Kidney (tissue), 14 donors: ENCODE measurements around the gene CCDC34. TPM values are rescaled to one million over a fixed set of nuclear protein-coding genes. Genes with fewer than 3 reads are reported as not detected.

Experiments
- DNase-seq, 5 donors: peaks; one replicate each; pipeline ENCODE4 v3.0.0-alpha.2; 2013 to 2020
- FAIRE-seq: peaks from 2 replicates; lab custom pipeline; 2012; peaks lifted over from hg19 to GRCh38; lab: Jason Lieb, UNC
- H3K27ac ChIP-seq, 2 donors: one replicate each; pipeline ENCODE4 v1.7.0; 2013; ENCODE audit warnings: low read depth in 2 of 2, low read length in 2 of 2, inconsistent platforms in 1 of 2
- H3K27me3 ChIP-seq: one replicate; pipeline ENCODE4 v1.7.1; 2013; ENCODE audit warnings: low read length, inconsistent platforms; ENCODE audit not compliant: control insufficient read depth, insufficient read depth
- H3K36me3 ChIP-seq, 3 donors: one replicate each; pipeline versions ENCODE4 v1.7.0 to v1.7.1; 2013; ENCODE audit warnings: low read length in 3 of 3, control low read depth in 1 of 3, inconsistent platforms in 1 of 3; ENCODE audit not compliant: insufficient read depth in 3 of 3, control insufficient read depth in 2 of 3
- H3K4me1 ChIP-seq, 3 donors: one replicate each; pipeline versions ENCODE4 v1.7.0 to v1.7.1; 2013; ENCODE audit warnings: low read length in 3 of 3, inconsistent platforms in 1 of 3, low read depth in 1 of 3; ENCODE audit not compliant: control insufficient read depth in 2 of 3, insufficient read depth in 2 of 3
- H3K4me3 ChIP-seq, 3 donors: one replicate each; pipeline versions ENCODE4 v1.7.0 to v1.8.1; 2013; ENCODE audit warnings: low read length in 3 of 3, control low read depth in 1 of 3, inconsistent platforms in 1 of 3
- H3K9ac ChIP-seq, 3 donors: one replicate each; pipeline versions ENCODE4 v1.7.0 to v1.7.1; 2013; ENCODE audit warnings: low read length in 3 of 3, control low read depth in 1 of 3, inconsistent platforms in 1 of 3
- H3K9me3 ChIP-seq, 3 donors: one replicate each; pipeline versions ENCODE4 v1.7.0 to v1.7.1; 2013; ENCODE audit warnings: low read length in 3 of 3, control low read depth in 1 of 3, inconsistent platforms in 1 of 3; ENCODE audit not compliant: control insufficient read depth in 2 of 3, insufficient read depth in 1 of 3
- intact Hi-C: fragments of 100-400 bp; cut with DNase I; formaldehyde crosslinking; loops from one replicate; pipeline ENCODE4 v1.11.1; 2022
- polyA plus RNA-seq: library from polyadenylated mRNA; stranded (reverse); fragments of 350-450 nt; fragmentation: Illumina TruSeq; extraction: RNeasy Lipid Tissue Mini Kit (QIAGEN cat#74804); gene quantifications from one replicate; pipeline ENCODE4 v1.2.3, GENCODE V29; 2014; ENCODE audit warnings: low read depth, low replicate concordance; ENCODE audit not compliant: insufficient read depth
- total RNA-seq: library from RNA; stranded (reverse); fragmentation: NEBNext Ultra II Directional; extraction: Animal tissue kit (Norgen Biotek cat#: 25700); gene quantifications from one replicate; pipeline ENCODE4 v1.2.1, GENCODE V29; 2021
- TF ChIP-seq, protein P1 (sequence below): IDR thresholded peaks from 3 replicates; pipeline ENCODE4 v1.5.1; 2012; ENCODE audit warnings: mild to moderate bottlenecking, moderate library complexity, borderline replicate concordance; ENCODE audit not compliant: insufficient read depth; ENCODE audit errors: extremely low read depth
- donor health status: control.
- donor health status: control.
- donor health status: control.
- donor health status: control.
- donor health status: control.
- donor health status: DM: yes; HTN: yes; CAD: no.
- donor health status: Normal renal cell carcinoma (clear cell type).

The CCDC34 gene
- total and polyA plus RNA-seq, 2 donors from 2014 or later, result 5.4 to 6.0 TPM

- H3K9me3 ChIP-seq, result no peaks in the 10 kb centered on the region
- FAIRE-seq (no peak), DNase-seq (no peak)
- no peaks in the 10 kb centered on the region for H3K27me3 ChIP-seq
- H3K4me1 ChIP-seq, result peaks cover 13 to 27% (median 15%) of the 10 kb centered on the region in 3 donors
- H3K27ac ChIP-seq, result no peak overlapping the region
- H3K9ac ChIP-seq, result no peak overlapping the region
- intact Hi-C loops, result no loop called here
- TF ChIP-seq, protein P1, sequence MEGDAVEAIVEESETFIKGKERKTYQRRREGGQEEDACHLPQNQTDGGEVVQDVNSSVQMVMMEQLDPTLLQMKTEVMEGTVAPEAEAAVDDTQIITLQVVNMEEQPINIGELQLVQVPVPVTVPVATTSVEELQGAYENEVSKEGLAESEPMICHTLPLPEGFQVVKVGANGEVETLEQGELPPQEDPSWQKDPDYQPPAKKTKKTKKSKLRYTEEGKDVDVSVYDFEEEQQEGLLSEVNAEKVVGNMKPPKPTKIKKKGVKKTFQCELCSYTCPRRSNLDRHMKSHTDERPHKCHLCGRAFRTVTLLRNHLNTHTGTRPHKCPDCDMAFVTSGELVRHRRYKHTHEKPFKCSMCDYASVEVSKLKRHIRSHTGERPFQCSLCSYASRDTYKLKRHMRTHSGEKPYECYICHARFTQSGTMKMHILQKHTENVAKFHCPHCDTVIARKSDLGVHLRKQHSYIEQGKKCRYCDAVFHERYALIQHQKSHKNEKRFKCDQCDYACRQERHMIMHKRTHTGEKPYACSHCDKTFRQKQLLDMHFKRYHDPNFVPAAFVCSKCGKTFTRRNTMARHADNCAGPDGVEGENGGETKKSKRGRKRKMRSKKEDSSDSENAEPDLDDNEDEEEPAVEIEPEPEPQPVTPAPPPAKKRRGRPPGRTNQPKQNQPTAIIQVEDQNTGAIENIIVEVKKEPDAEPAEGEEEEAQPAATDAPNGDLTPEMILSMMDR, result no peak
- no peak overlapping the region for H3K4me3 ChIP-seq
- no peaks in the 10 kb centered on the region for H3K36me3 ChIP-seq
Observed at GRCh38 chr11:27398400-27398770, 35.4 kb upstream of the CCDC34 start.

DNA sequence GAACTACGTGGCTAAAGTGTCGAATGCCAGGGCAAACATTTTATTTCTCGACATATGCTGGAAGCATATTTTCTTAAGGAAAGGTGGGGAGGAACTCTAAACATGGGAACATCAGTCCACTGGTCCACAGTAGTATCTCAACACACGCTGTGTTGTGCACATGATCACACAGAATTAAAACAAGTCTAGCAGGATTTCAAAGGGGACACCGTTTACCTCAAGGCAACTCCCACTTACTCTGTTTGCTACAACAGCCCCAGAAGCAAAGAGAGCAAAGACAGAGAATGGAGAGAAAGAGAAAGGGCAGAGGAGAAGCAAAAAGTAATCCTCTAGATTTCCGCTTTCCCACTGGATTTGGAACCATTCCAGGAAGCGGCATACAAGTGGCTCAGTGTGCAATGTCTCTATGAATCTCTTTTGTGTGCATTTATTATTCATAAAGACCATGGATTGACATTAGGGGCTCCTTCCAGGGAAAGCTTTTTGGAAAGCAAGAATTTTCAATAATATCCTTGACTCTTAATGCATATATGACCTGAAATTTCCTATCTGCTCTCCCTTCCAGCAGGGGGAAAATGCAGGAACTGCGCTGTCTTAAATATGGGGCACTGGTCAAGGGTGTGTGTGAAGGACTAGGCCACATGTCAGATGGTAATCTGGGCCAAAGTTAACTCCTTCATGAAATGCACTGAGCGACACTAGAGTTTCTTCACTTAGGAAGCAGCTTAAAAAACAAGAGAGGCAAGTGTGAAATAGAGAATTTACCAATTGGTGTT lies 34.8 kb upstream of the CCDC34 start:
- Histone ChIP-seq H3K27ac (peak overlapping the region in 1 of 2 donors; percentile 45), H3K9ac (no peak overlapping the region), H3K4me1 (peaks cover 15 to 31% (median 19%) of the 10 kb centered on the region in 3 donors), H3K36me3 (no peaks in the 10 kb centered on the region), H3K27me3 (no peaks in the 10 kb centered on the region), H3K9me3 (no peaks in the 10 kb centered on the region), H3K4me3 (no peak overlapping the region)
- TF ChIP-seq, protein P1, result no peak
- DNase-seq (no peak), FAIRE-seq (no peak)
- intact Hi-C loops, result no loop called here

DNA sequence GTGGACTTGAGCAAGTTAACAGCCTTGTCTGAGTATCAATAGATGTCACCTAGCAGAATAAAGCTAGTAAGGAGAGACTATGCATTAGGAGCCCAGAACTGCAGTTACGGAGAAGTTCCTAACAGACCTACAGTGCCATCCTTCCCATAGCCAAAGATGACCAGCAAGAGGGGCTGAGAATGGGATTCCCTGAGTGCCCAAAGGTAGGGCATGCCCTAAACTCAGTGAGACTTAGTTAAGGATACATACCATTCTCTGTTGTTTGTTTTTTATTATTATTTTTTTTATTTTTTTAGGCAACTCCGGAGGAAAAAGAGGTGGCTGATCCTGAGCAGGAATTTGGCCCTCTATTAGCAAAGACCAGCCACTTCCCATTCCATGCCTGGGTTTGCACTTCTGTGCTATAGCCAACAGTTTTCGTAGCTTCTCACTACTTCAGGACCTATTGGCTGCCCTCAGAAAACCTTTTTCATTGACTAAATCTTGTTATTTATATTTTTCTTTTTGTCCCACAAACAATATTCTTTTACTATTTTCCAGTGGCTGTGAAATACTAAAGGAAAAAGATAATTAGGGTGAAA lies 33.3 kb upstream of the CCDC34 start:
- DNase-seq (no peak), FAIRE-seq (no peak)
- H3K9ac ChIP-seq, result peak overlapping the region in 1 of 3 donors; percentile 20
- H3K4me3 ChIP-seq, result peak overlapping the region in 2 of 3 donors; percentile 9 to 15
- H3K4me1 ChIP-seq, result peaks cover 24 to 46% (median 28%) of the 10 kb centered on the region in 3 donors
- TF ChIP-seq, protein P1, result no peak
- no peaks in the 10 kb centered on the region for H3K27me3 ChIP-seq
- H3K27ac ChIP-seq, result peak overlapping the region; percentile 60 to 88
- no peaks in the 10 kb centered on the region for H3K36me3 ChIP-seq
- H3K9me3 ChIP-seq, result no peaks in the 10 kb centered on the region
- intact Hi-C loops, result no loop called here
